GM19372 (cell line): ENCODE data around the gene FADD.
A peak's percentile ranks its signal among the peaks of the same experiment; 100 is the strongest.

ENCODE experiments used
- ATAC-seq: cut with Tn5 transposase; IDR thresholded peaks from one replicate; pipeline ENCODE4 v1.9.1; 2021; ENCODE audit warnings: mild to moderate bottlenecking, low read depth, moderate library complexity; ENCODE audit not compliant: unreplicated experiment

The FADD gene, protein sequence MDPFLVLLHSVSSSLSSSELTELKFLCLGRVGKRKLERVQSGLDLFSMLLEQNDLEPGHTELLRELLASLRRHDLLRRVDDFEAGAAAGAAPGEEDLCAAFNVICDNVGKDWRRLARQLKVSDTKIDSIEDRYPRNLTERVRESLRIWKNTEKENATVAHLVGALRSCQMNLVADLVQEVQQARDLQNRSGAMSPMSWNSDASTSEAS

DNA sequence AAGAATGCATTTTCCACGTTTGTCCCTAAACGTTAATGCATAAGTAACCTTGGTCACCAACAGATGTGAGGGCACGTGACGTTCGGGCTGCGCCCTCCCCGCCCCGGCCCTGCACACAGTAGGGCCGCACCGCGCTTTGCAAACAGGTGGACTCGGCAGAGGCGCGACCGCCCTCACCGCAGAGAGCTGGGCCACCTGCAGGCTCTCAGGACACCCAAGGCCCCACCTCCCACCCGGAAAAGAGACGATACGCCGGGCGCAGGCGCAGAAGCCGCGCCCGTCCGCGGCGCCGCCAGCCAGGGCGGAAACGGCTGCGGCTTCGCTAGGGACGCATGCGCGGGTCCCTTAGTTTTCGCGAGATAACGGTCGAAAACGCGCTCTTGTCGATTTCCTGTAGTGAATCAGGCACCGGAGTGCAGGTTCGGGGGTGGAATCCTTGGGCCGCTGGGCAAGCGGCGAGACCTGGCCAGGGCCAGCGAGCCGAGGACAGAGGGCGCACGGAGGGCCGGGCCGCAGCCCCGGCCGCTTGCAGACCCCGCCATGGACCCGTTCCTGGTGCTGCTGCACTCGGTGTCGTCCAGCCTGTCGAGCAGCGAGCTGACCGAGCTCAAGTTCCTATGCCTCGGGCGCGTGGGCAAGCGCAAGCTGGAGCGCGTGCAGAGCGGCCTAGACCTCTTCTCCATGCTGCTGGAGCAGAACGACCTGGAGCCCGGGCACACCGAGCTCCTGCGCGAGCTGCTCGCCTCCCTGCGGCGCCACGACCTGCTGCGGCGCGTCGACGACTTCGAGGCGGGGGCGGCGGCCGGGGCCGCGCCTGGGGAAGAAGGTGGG, at the start of gene FADD:
TSS of gene FADD (plus strand) at position 377 of the 831 bp plus-strand sequence. CDS start at position 541, 164 bp downstream.
- peak; percentile 89 for ATAC-seq

DNA sequence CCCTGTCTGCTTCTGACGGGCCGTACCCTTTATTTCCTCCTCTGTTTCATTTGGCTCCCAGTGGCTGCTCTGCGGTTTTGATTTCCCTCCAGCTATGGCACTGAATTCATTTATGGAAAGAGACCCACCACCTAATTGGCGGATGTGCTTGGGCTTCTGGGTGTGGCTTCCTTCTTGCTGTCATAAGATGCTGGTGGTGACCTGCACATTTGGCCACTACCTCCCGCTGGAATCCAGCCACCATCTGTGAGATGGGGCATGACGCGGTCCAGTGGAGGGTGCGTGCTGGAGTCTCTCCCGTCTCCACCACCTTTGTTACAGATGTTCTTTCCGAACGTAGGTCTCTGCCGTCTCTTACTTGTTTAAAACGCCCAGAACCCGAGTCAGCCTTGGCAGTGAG, 47.7 kb upstream of the FADD start:
- ATAC-seq = no peak

DNA sequence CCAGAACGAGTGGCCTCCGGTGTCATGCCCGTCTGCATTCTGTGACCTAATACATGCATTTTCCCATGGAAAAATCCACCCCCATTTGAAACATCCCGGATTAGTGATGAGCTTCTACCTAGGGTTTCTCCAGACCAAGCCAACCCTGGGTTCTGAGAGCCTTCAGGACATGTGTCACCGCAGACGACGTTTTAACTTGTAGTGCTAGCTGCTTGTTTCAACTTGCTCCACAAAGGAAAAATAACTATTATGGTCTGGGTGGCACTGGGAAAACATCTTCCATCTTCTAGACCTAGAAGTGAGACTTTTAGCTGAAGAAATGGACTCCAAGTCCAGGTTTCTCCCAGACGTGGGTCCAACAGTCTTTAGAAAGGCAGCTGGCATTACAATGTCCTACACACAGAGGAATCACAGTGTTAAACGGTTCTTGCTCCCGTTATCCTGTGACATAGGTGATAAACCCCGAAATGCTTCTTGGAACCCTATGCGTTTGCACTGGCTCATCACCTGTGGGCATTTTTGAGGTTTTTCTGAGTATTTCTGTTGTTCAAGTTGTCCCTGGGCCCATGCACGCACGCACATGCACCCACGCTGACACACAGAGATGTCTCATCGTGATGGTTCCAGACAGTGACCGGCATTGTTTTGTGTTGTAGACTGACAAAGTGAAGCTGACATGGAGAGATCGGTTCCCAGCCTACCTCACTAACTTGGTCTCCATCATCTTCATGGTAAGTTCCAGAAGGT, 46.6 kb upstream of the FADD start:
- ATAC-seq = no peak

DNA sequence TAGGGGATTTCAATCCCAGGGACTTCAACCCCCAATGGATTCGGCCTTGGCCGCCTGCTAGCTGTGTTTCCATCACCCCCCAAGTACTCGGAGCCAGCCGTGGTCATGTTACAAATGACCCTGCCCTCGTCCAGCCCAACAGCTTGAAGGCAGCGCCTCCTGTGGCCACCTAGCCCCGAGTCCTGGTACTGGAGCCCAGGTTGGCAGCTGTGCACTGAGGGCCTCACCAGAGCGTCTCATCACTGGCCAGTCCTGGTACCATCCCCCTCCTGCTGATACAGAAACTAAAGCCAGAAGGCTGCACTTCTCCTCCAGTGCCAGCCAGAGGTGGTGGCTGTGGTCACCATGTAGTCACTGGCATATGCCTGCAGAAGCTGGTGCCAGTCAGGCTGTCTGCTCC, 44.9 kb upstream of the FADD start:
- ATAC-seq = no peak

DNA sequence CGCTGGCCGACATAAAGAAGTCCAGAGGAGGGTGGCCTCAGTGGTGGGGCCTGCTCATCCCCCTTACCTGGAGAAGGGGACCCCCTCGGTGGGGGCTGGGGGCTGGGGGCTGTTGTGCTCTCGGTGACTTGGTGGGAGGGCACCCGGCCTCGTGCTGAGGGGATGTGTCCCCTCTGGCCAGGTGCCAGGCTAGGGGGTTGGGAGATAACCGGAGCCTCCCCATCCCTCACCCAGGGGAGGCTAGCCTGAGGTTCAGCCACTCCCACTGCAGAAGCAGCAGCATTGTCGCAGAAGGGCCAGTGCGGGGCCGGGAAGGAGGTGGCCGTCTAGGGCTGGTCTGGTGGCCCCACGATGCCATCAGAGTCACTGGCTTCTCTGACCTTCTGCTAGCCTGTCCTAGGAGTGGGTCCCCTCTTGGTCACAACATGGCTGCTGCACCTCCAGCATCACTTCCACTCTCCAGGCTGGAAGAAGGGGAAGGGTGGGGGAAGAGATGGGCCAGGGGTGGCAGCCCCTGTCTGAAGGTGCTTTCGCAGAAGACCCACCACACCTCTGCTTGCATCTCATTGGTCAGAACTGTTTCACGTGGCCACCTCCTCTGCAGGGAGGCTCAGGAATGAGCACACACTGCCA, 44.2 kb upstream of the FADD start:
- no peak for ATAC-seq

DNA sequence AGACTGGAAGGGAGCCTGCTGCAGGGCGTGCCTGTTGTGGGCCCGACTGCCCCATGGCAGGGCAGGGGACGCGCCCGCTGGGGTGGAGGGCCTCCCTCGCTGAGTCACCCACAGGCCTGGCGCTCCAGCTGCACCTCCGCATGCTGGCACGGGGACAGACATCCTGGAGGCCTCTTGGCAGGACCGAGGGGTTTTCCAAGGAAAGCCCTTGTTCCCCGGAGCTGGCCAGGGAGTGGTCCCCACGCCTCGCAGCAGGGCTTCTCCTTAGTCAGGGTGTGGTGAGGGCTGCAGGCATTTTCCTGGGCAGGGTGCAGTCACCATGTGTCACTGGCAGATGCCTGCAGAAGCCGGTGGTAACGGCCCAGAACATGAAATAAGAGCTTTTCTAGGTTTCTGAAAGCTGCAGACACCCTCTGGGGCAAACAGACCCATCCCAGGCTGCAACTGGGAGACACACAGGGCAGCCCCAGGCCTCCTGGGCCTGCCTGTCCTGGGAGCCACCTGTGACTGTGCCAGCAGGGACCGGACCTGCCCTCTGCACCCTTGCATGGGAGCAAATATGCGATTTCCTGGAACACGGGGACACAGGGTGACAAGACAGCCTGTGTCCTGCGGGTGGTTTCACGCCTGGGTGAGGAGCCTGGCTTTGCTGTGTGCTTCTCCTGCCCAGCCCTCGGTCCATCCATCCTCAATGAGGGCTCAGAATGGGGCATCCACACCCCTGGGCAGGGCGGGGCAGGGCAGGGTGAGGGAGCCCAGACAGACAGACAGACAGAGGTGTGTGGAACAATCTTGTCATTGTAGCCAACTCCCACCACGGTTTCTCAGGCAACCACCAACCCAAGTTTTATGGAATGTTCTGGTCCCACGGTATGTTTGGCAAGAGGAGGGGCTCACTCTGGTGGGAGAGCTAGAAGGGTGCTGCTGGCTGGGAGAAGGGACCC, 43.2 kb upstream of the FADD start:
- no peak for ATAC-seq

DNA sequence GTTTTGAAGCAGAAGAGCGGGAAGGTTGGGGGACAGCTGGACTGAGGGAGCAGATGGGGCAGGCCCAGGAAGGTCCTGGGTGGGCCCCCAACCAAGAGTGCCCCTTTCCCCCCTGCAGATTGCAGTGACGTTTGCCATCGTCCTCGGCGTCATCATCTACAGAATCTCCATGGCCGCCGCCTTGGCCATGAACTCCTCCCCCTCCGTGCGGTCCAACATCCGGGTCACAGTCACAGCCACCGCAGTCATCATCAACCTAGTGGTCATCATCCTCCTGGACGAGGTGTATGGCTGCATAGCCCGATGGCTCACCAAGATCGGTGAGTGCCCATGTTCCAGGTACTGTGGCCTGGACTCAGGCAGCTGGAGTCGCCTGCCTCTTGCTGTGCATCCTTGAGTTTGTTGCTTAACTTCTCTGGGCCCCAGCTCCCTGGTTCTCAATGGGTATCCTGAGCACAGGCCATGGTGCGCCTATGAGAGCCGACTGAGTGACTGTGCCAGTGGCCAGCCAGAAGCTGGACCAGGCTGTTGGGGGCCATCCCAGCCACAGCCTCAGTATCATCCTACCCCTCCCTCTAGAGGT, 42.0 kb upstream of the FADD start:
- no peak for ATAC-seq

DNA sequence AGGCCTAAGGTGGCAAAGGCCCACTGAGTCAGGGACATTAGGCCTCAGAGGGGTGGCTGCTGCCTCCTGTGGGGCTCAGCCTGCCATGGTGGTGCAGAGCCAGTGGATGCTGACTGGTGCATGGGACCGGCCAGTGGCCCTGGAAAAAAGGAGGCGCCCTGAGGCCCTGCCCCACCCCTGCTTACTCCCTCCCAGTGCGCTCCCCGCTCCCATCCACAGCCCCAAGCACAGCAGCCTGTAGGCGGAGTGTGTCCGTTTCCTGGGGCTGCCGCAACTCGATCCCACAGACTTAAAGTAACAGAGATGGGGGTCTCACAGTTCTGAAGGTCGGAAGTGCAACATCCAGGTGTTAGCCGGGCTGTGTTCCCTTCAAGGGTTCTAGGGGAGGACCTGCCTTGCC, 38.4 kb upstream of the FADD start:
- no peak for ATAC-seq

DNA sequence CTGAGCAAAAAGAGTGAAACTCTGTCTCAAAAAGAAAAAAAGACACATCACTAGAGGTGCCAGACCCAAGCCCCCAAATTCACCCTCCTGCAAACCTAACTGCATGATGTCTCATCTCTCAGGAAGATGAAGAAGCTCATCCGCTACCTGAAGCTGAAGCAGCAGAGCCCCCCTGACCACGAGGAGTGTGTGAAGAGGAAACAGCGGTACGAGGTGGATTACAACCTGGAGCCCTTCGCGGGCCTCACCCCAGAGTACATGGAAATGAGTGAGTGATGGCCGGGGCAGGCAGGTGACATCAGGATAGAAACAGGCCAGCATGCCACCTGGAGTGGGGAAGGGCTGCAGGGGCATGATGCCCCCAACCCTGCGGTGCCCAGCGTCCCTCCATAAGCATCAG, 36.0 kb upstream of the FADD start:
- ATAC-seq = no peak

DNA sequence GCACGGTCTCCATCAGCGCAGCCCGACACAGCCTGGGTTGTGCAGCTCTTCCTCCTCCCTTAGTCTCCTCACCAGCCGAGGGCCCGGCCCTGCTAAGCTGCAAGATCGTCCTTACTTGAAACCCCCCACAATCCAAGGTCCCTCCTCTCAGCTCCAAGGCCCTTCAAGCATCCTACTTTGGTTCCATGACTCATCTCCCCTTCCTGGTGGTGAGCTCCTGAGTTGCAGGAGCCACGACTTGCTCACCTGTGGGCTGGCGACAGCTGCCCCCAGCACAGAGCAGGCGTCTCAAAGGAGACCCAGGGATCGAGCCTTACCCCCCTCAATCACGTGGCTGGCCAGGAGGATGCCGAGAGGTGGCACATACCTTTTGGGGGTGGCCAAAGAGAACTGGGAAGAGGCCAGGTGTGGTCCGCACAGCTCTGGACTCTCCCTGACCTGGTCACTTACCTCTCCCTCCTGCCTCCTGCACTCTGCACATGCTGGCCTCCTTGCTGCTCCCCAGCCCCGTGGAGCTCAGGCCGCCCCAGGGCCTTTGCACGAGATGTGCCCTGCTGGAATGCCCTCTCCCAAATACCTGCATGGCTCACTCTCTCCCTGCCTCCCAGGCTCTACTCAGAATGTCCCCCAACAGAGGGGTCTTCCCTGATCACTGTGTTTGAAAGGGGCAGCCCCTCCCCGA, 35.2 kb upstream of the FADD start:
- no peak for ATAC-seq

DNA sequence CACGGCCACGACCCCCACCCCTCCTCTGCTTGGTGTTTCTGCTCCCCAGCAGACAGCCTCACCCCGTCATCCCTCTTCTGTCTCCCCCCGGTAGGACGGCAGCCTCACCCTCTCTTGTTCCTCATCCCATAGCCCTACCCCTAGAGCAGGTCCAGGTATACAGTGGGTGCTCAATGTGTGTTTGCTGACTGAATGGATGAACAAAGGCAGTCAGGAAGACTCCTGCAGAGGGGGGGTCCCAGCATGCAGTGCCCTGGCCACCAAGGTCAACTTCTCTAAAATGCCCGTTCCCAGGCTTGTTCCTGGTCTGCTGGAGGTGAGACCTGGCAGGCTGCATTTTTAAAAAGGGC, 34.7 kb upstream of the FADD start:
- ATAC-seq = no peak

DNA sequence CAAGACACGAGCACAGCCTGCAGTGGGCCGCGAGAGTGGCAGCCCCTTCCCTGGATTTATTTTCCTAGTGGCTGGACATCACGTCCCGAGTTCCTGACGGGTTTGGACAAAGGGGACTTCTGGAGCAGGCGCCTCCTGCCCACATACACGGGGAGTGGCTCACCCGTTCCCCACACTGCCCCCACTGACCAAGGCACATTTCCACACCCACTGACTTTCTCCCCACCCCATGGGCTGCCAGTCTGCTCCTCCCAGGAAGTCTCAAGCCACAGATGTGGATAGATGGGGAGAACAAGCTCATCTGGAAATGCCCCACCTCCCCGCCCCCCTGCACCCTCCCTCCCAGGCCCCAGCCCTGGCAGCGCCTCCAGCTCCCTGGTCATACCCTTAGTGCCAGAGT, 34.0 kb upstream of the FADD start:
- ATAC-seq = no peak

DNA sequence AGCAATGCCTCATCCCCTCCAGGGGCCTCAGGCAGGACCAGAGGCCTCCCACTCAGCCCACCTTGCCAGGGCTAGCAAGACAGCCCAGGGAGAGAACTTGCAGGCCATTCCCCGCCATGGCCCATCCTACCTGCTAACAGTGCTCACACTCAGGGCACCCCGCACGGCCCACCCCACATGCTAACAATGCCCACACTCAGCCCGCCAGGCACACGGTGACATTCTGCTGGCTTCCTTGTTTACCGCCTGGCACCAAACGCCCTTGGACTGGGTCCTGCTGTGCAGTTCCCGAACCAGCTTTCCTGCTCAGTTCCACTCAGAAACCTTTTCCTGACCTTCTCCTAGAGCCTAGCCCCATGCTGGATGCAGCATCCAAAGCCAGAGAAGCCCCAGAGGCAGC, 33.5 kb upstream of the FADD start:
- ATAC-seq = no peak

DNA sequence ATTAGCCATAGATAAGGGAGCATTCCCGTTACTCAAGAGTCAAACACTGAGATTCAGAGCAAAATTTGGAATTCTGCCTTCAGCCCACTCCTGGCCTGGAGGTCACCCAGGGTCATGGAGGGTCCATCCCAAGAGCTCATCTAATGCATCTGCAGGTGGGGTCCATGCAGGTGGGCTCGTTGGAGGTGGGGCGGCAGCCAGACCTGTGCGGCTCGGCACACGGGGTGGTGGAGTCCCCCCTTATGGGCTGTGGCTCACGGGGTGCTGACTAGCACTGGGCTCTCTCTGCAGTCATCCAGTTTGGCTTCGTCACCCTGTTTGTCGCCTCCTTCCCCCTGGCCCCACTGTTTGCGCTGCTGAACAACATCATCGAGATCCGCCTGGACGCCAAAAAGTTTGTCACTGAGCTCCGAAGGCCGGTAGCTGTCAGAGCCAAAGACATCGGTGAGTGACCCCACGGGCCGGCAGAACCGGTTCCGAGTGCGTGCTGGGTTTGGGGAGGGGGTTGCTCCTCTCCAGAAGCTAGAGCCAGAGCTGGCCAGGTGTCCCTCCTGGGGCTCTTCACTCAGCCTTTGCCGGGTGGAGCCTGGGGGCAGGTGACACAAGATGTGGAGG, 32.4 kb upstream of the FADD start:
- no peak for ATAC-seq

DNA sequence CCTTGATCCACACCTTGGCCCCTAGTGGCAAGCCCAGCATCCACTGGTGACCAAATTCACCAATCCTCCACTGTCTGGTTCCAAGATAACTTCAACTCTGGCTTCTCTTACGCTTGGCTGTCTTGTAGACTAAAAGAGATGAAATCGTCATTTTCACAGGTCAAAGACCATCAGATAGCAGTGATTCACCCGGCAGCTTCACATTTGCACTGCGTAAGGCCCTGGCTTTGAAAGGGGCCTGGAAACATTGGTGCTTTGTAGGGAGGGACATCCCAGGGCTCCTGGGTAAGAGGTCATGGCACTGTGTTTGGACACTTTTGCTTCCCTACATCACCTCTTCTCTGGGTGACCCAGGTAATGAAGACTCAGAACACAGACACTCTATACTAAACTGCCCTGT, 30.1 kb upstream of the FADD start:
- no peak for ATAC-seq

DNA sequence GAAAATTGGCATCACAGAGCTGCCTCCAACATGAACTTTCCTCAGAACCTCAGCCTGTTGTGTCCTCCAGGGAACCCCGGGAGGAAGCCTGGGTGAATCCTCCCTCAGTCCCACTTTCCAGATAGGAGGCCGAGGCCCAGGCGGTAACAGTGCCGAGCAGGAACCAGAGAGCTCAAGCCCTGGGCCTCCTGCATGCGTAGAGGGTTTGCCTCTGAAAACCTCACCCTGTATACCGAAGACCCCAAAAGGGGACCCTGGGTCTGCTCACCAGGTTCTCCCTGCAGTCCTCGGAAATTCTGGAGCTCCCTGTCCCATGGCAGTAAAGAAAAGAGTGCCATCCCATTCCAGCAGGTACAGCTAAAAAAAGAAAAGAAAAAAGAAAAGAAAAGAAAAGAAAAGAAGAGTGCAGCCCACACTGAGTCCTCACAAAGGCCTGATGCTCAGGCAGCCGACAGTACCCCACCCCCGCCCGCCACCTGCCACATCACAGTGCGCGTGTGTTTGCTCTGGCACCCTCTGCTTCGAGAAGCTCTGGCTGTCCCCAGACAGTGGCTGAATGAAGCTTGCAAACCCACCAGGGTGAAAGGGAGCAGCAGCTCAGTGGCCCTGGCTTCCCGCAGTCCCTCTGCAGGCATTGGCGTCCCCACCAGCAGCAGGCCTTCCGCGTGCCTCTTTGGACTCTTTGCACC, 28.4 kb upstream of the FADD start:
- no peak for ATAC-seq

DNA sequence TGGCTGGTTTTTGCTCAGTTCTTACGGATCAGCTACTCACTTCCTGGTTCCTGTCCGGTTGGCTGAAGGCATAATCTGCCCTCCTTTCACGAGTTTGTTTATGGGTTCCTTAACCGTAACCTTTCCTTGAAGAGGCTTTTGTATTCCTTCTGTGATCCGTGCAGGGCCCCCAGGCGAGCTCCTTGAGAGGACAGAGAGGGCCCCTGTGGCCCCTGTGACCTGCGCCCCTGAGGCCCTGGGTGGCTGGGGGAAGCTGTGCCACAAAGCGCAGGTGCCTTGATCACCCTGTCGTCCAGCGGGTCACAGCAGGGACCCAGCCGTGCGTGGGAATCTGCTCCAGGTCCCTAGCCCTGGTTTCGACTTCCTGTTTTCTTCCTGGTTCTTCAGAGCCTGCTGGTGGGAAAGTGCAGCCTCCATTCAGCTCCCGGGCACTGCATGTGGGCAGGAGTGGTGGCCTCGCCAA, 27.8 kb upstream of the FADD start:
- no peak for ATAC-seq
